ENCODE results near the gene FOXJ2.

- TF ChIP-seq EZH2 (IDR thresholded peaks at IDR 0.05): no peak
- TF ChIP-seq, protein P1, sequence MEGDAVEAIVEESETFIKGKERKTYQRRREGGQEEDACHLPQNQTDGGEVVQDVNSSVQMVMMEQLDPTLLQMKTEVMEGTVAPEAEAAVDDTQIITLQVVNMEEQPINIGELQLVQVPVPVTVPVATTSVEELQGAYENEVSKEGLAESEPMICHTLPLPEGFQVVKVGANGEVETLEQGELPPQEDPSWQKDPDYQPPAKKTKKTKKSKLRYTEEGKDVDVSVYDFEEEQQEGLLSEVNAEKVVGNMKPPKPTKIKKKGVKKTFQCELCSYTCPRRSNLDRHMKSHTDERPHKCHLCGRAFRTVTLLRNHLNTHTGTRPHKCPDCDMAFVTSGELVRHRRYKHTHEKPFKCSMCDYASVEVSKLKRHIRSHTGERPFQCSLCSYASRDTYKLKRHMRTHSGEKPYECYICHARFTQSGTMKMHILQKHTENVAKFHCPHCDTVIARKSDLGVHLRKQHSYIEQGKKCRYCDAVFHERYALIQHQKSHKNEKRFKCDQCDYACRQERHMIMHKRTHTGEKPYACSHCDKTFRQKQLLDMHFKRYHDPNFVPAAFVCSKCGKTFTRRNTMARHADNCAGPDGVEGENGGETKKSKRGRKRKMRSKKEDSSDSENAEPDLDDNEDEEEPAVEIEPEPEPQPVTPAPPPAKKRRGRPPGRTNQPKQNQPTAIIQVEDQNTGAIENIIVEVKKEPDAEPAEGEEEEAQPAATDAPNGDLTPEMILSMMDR (IDR thresholded peaks at IDR 0.05): no peak
These were observed 41.0 kb upstream of the FOXJ2 start for GRCh38 chr12:7991535-7991934.

Measured in neural progenitor cell (in vitro differentiated cells).